ENCODE results near the gene EXOSC3.

GRCh38 chr9:37798677-37799076 is 13.8 kb upstream of the EXOSC3 start:
- no peak for TF ChIP-seq CTCF (tag by site-specific recombination; IDR thresholded peaks at IDR 0.05)
- no peak for TF ChIP-seq ZBTB6 (tag by site-specific recombination; IDR thresholded peaks at IDR 0.05)
- TF ChIP-seq HOXA7 (CRISPR knock-in tag; IDR thresholded peaks at IDR 0.05; ENCODE audit: borderline replicate concordance): no peak
- no peak for TF ChIP-seq YY1 (tag by site-specific recombination; IDR thresholded peaks at IDR 0.05)
- TF ChIP-seq, protein P1, sequence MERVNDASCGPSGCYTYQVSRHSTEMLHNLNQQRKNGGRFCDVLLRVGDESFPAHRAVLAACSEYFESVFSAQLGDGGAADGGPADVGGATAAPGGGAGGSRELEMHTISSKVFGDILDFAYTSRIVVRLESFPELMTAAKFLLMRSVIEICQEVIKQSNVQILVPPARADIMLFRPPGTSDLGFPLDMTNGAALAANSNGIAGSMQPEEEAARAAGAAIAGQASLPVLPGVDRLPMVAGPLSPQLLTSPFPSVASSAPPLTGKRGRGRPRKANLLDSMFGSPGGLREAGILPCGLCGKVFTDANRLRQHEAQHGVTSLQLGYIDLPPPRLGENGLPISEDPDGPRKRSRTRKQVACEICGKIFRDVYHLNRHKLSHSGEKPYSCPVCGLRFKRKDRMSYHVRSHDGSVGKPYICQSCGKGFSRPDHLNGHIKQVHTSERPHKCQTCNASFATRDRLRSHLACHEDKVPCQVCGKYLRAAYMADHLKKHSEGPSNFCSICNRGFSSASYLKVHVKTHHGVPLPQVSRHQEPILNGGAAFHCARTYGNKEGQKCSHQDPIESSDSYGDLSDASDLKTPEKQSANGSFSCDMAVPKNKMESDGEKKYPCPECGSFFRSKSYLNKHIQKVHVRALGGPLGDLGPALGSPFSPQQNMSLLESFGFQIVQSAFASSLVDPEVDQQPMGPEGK (tag by site-specific recombination; IDR thresholded peaks at IDR 0.05): no peak
- no peak for TF ChIP-seq ZFP41 (tag by site-specific recombination; IDR thresholded peaks at IDR 0.05; ENCODE audit: borderline replicate concordance)
- no peak for TF ChIP-seq ZFHX2 (tag by site-specific recombination; conservative IDR thresholded peaks at IDR 0.05)
- TF ChIP-seq, protein P2, sequence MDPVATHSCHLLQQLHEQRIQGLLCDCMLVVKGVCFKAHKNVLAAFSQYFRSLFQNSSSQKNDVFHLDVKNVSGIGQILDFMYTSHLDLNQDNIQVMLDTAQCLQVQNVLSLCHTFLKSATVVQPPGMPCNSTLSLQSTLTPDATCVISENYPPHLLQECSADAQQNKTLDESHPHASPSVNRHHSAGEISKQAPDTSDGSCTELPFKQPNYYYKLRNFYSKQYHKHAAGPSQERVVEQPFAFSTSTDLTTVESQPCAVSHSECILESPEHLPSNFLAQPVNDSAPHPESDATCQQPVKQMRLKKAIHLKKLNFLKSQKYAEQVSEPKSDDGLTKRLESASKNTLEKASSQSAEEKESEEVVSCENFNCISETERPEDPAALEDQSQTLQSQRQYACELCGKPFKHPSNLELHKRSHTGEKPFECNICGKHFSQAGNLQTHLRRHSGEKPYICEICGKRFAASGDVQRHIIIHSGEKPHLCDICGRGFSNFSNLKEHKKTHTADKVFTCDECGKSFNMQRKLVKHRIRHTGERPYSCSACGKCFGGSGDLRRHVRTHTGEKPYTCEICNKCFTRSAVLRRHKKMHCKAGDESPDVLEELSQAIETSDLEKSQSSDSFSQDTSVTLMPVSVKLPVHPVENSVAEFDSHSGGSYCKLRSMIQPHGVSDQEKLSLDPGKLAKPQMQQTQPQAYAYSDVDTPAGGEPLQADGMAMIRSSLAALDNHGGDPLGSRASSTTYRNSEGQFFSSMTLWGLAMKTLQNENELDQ (tag by site-specific recombination; IDR thresholded peaks at IDR 0.05; ENCODE audit: low read depth): no peak
- TF ChIP-seq, protein P3, sequence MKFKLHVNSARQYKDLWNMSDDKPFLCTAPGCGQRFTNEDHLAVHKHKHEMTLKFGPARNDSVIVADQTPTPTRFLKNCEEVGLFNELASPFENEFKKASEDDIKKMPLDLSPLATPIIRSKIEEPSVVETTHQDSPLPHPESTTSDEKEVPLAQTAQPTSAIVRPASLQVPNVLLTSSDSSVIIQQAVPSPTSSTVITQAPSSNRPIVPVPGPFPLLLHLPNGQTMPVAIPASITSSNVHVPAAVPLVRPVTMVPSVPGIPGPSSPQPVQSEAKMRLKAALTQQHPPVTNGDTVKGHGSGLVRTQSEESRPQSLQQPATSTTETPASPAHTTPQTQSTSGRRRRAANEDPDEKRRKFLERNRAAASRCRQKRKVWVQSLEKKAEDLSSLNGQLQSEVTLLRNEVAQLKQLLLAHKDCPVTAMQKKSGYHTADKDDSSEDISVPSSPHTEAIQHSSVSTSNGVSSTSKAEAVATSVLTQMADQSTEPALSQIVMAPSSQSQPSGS (tag by site-specific recombination; IDR thresholded peaks at IDR 0.05; ENCODE audit: low read depth): no peak
- no peak for TF ChIP-seq SCRT2 (tag by site-specific recombination; IDR thresholded peaks at IDR 0.05)
- TF ChIP-seq ZNF548 (tag by site-specific recombination; IDR thresholded peaks at IDR 0.05): no peak

All from HEK293 (cell line).